ENCODE data around the gene STAB2. TPM values are rescaled to one million over a fixed set of nuclear protein-coding genes. Genes with fewer than 3 reads are reported as not detected.

Gene STAB2
- total and polyA plus RNA-seq, 2 of the 8 experiments (the other 6 are each of a cell fraction or from before 2014, with no cell fraction given), result not detected

GRCh38 chr12:103727638-103728037, 140.6 kb downstream of the STAB2 start:
- Histone ChIP-seq H3K27me3 (replicated peaks in 1 of 4; ENCODE audit: control insufficient read depth in 3 of 4, extremely low read depth in 1 of 4, insufficient read depth in 3 of 4, low read length in 3 of 4) (no peaks in the 10 kb centered on the region), H3K56ac (replicated peaks; ENCODE audit: insufficient read length, low read depth, low read length) (no peak overlapping the region), H3K27ac (ENCODE audit: low read depth, low read length) (no peak overlapping the region), H2AFZ (ENCODE audit: low read length) (no peak overlapping the region), H2AK5ac (ENCODE audit: low read depth, low read length) (no peak overlapping the region), H2BK20ac (ENCODE audit: low read length) (no peak overlapping the region), H4K5ac (ENCODE audit: insufficient read length, low read depth, low read length) (no peak overlapping the region), H3K4me2 (ENCODE audit: insufficient read depth in 1 of 2, low read depth in 2 of 2, low read length in 2 of 2) (no peak overlapping the region), H3K79me1 (ENCODE audit: low read depth, low read length) (no peaks in the 10 kb centered on the region), H3K4me3 (ENCODE audit: extremely low read depth in 1 of 4, insufficient read depth in 2 of 4, low read depth in 3 of 4, low read length in 4 of 4) (no peak overlapping the region), H3K36me3 (ENCODE audit: control insufficient read depth in 2 of 4, insufficient read depth in 4 of 4, low read length in 3 of 4) (no peaks in the 10 kb centered on the region), H4K8ac (ENCODE audit: extremely low read depth, insufficient read depth, low read length) (no peak overlapping the region), H2BK5ac (ENCODE audit: low read depth, low read length) (no peak overlapping the region), H3K4ac (replicated peaks; ENCODE audit: insufficient read length, low read depth, low read length) (no peak overlapping the region), H2BK120ac (replicated peaks; ENCODE audit: low read depth, low read length) (no peak overlapping the region), H3K23me2 (ENCODE audit: low read depth, low read length) (no peaks in the 10 kb centered on the region), H3K79me2 (ENCODE audit: control insufficient read depth in 1 of 2, insufficient read depth in 2 of 2, low read length in 2 of 2) (no peaks in the 10 kb centered on the region), H2BK15ac (ENCODE audit: low read length) (no peak overlapping the region), H3K14ac (ENCODE audit: insufficient read length) (no peak overlapping the region), H3K23ac (ENCODE audit: insufficient read length) (no peak overlapping the region), H4K20me1 (replicated peaks in 1 of 2; ENCODE audit: control insufficient read depth in 1 of 2, insufficient read depth in 2 of 2, low read length in 2 of 2) (peaks cover 0 to 2% of the 10 kb centered on the region in 2 experiments), H3K9ac (replicated peaks in 1 of 4; ENCODE audit: extremely low read depth in 1 of 4, low read depth in 3 of 4, low read length in 3 of 4) (no peak overlapping the region), H2BK12ac (ENCODE audit: low read depth, low read length) (no peak overlapping the region), H3K9me3 (ENCODE audit: insufficient read depth in 2 of 2, low read depth in 1 of 2, low read length in 1 of 2) (0 out of 4 replicates have a peak, but pooled peaks cover 0 to 9% of the 10 kb centered on the region in 2 experiments), H3K4me1 (replicated peaks in 1 of 4; ENCODE audit: control insufficient read depth in 3 of 4, insufficient read depth in 4 of 4, low read length in 3 of 4) (no peaks in the 10 kb centered on the region), H4K91ac (replicated peaks; ENCODE audit: insufficient read length, low read length) (no peak overlapping the region), H3K18ac (ENCODE audit: extremely low read depth, low read length) (no peak overlapping the region)
- 86% methylated on average over 3 of the region's 3 CpGs; no CpG with 5 or more reads in 1 of the 2 experiments for WGBS, 2 experiments (ENCODE audit: extremely low coverage in 1 of 2, insufficient coverage in 1 of 2, insufficient read length in 1 of 2, insufficient replicate concordance in 2 of 2, low coverage in 1 of 2, low lambda C conversion rate in 2 of 2, missing lambda C conversion rate in 1 of 2)
- CTCF ChIA-PET (ENCODE audit: partially characterized antibody), result no interaction called here
- TF ChIP-seq NRF1 (IDR thresholded peaks at IDR 0.05; ENCODE audit: low read depth, low read length) (no peak), E2F6 (IDR thresholded peaks at IDR 0.05) (no peak), SP1 (IDR thresholded peaks at IDR 0.05; ENCODE audit: low read depth, low read length) (no peak), ASH2L (IDR thresholded peaks at IDR 0.05; ENCODE audit: low read length) (no peak), KDM1A (IDR thresholded peaks at IDR 0.05; ENCODE audit: borderline replicate concordance, low read length) (no peak), EGR1 (IDR thresholded peaks at IDR 0.05; ENCODE audit: borderline replicate concordance, low read depth, low read length) (no peak), RXRA (IDR thresholded peaks at IDR 0.05; ENCODE audit: insufficient read depth, low read depth, low read length) (no peak), CTBP2 (IDR thresholded peaks at IDR 0.05; ENCODE audit: borderline replicate concordance, insufficient read depth, insufficient read length, low read length) (no peak), GTF2F1 (IDR thresholded peaks at IDR 0.05; ENCODE audit: borderline replicate concordance, low read depth, low read length) (no peak), SIN3A (conservative IDR thresholded peaks at IDR 0.05 in 1 of 2, IDR thresholded peaks at IDR 0.05 in 1 of 2; ENCODE audit: low read depth in 1 of 2, low read length in 2 of 2) (no peak), KDM5A (IDR thresholded peaks at IDR 0.05; ENCODE audit: low read length) (no peak), BRCA1 (IDR thresholded peaks at IDR 0.05; ENCODE audit: low read depth, low read length) (no peak)
- FAIRE-seq (no peak), DNase-seq (ENCODE audit: low read depth in 1 of 2, low spot score in 2 of 2) (no peak)
- POLR2A ChIA-PET (ENCODE audit: partially characterized antibody), result no interaction called here
